Loucy (cell line): Measurements from ENCODE around the gene AIRE.

Experiments
- H2AFZ ChIP-seq: fragments of 200-600 bp; sonication (generic); 2 replicates; pipeline ENCODE4 v1.6.0; 2016; ENCODE audit warnings: antibody characterized with exemption, mild to moderate bottlenecking, low read length, moderate library complexity
- H3F3A ChIP-seq: fragments of 200-600 bp; 2 replicates; pipeline ENCODE4 v1.6.0; 2016; ENCODE audit warnings: antibody characterized with exemption, low read depth, mild to moderate bottlenecking
- H3K27me3 ChIP-seq: fragments of 200-600 bp; sonication (generic); 2 replicates; pipeline ENCODE4 v1.6.1; 2014; ENCODE audit warnings: low read length, mild to moderate bottlenecking; ENCODE audit not compliant: insufficient read depth, poor library complexity, severe bottlenecking
- H3K36me3 ChIP-seq: fragments of 200-600 bp; sonication (generic); 2 replicates; pipeline ENCODE4 v1.6.1; 2016; ENCODE audit warnings: low read length; ENCODE audit not compliant: insufficient read depth
- H3K4me1 ChIP-seq: fragments of 200-600 bp; sonication (generic); 2 replicates; pipeline ENCODE4 v1.5.1; 2014; ENCODE audit warnings: low read length, mild to moderate bottlenecking; ENCODE audit not compliant: insufficient read depth, poor library complexity, severe bottlenecking
- H3K4me2 ChIP-seq: fragments of 200-600 bp; sonication (generic); 2 replicates; pipeline ENCODE4 v1.6.0; 2014; ENCODE audit warnings: antibody characterized with exemption, low read length, low read depth, mild to moderate bottlenecking; ENCODE audit not compliant: poor library complexity, severe bottlenecking
- H3K4me3 ChIP-seq: fragments of 200-600 bp; sonication (generic); 2 replicates; pipeline ENCODE4 v1.5.1; 2014; ENCODE audit warnings: low read length, mild to moderate bottlenecking, mixed read lengths; ENCODE audit not compliant: poor library complexity, severe bottlenecking
- H3K79me2 ChIP-seq: fragments of 200-600 bp; sonication (generic); 2 replicates; pipeline ENCODE4 v1.6.1; 2014; ENCODE audit warnings: low read length; ENCODE audit not compliant: insufficient read depth
- H3K9ac ChIP-seq: fragments of 200-600 bp; sonication (generic); 2 replicates; pipeline ENCODE4 v1.6.0; 2014; ENCODE audit warnings: mild to moderate bottlenecking, low read depth, low read length, moderate library complexity; ENCODE audit not compliant: poor library complexity, severe bottlenecking
- H3K9me2 ChIP-seq: fragments of 200-600 bp; sonication (generic); replicated peaks from 2 replicates; pipeline ENCODE4 v1.6.1; 2016; ENCODE audit warnings: low read depth, low read length, mixed read lengths
- H3K9me3 ChIP-seq: fragments of 200-600 bp; sonication (generic); 2 replicates; pipeline ENCODE4 v1.6.1; 2014; ENCODE audit warnings: mild to moderate bottlenecking, antibody characterized with exemption, low read length, low read depth; ENCODE audit not compliant: insufficient read depth
- H4K20me1 ChIP-seq: fragments of 200-600 bp; sonication (generic); 2 replicates; pipeline ENCODE4 v1.6.0; 2014; ENCODE audit warnings: antibody characterized with exemption, low read length, mild to moderate bottlenecking; ENCODE audit not compliant: insufficient read depth, poor library complexity, severe bottlenecking
- CTCF ChIP-seq: fragments of 200-600 bp; sonication (generic); conservative IDR thresholded peaks from 2 replicates; pipeline ENCODE4 v1.5.1; 2014; ENCODE audit warnings: mild to moderate bottlenecking, antibody characterized with exemption, low read length
- EZH2phosphoT487 ChIP-seq: fragments of 200-600 bp; IDR thresholded peaks from 2 replicates; pipeline ENCODE4 v1.6.1; 2018; ENCODE audit warnings: antibody characterized with exemption, mild to moderate bottlenecking, moderate library complexity, borderline replicate concordance

The AIRE gene

GRCh38 chr21:44289381-44290010 lies 3.8 kb downstream of the AIRE start:
- no peaks in the 10 kb centered on the region for H3K9me2 ChIP-seq
- no peak overlapping the region for H3K4me2 ChIP-seq
- H3K9ac ChIP-seq, result no peak overlapping the region
- H2AFZ ChIP-seq, result no peak overlapping the region
- no peaks in the 10 kb centered on the region for H3K27me3 ChIP-seq
- H3K9me3 ChIP-seq, result no peaks in the 10 kb centered on the region
- H3K4me3 ChIP-seq, result no peak overlapping the region
- no peaks in the 10 kb centered on the region for H3K4me1 ChIP-seq
- no peaks in the 10 kb centered on the region for H4K20me1 ChIP-seq
- no peaks in the 10 kb centered on the region for H3K36me3 ChIP-seq
- no peaks in the 10 kb centered on the region for H3F3A ChIP-seq
- no peaks in the 10 kb centered on the region for H3K79me2 ChIP-seq
- TF ChIP-seq EZH2phosphoT487, result no peak
- TF ChIP-seq CTCF, result no peak

GRCh38 chr21:44290327-44291077 lies 4.8 kb downstream of the AIRE start:
- no peaks in the 10 kb centered on the region for H3K9me2 ChIP-seq
- H3K4me2 ChIP-seq, result no peak overlapping the region
- no peaks in the 10 kb centered on the region for H4K20me1 ChIP-seq
- no peak overlapping the region for H3K4me3 ChIP-seq
- no peak for TF ChIP-seq EZH2phosphoT487
- TF ChIP-seq CTCF, result no peak
- no peaks in the 10 kb centered on the region for H3K27me3 ChIP-seq
- no peak overlapping the region for H3K9ac ChIP-seq
- H3K36me3 ChIP-seq, result no peaks in the 10 kb centered on the region
- H3K4me1 ChIP-seq, result no peaks in the 10 kb centered on the region
- no peaks in the 10 kb centered on the region for H3K79me2 ChIP-seq
- H3F3A ChIP-seq, result no peaks in the 10 kb centered on the region
- H2AFZ ChIP-seq, result no peak overlapping the region
- no peaks in the 10 kb centered on the region for H3K9me3 ChIP-seq

- no peaks in the 10 kb centered on the region for H3F3A ChIP-seq
- no peaks in the 10 kb centered on the region for H3K4me1 ChIP-seq
- no peaks in the 10 kb centered on the region for H3K9me2 ChIP-seq
- no peak overlapping the region for H3K4me2 ChIP-seq
- no peaks in the 10 kb centered on the region for H3K9me3 ChIP-seq
- TF ChIP-seq CTCF (no peak), EZH2phosphoT487 (no peak)
- H3K27me3 ChIP-seq, result no peaks in the 10 kb centered on the region
- H3K79me2 ChIP-seq, result no peaks in the 10 kb centered on the region
- no peak overlapping the region for H2AFZ ChIP-seq
- H4K20me1 ChIP-seq, result no peaks in the 10 kb centered on the region
- H3K4me3 ChIP-seq, result no peak overlapping the region
- H3K36me3 ChIP-seq, result no peaks in the 10 kb centered on the region
- H3K9ac ChIP-seq, result no peak overlapping the region
These were observed 5.6 kb downstream of the AIRE start for GRCh38 chr21:44291078-44291935.
